Neural cell (in vitro differentiated cells): Measurements from ENCODE around the gene PTPRR.

Experiments
- CTCF ChIP-seq: fragments of 450-650 bp; IDR thresholded peaks from 2 replicates; pipeline ENCODE4 v1.5.1; 2014; ENCODE audit warnings: antibody characterized with exemption, mild to moderate bottlenecking, moderate library complexity; ENCODE audit not compliant: poor library complexity, severe bottlenecking
- EP300 ChIP-seq: fragments of 450-650 bp; conservative IDR thresholded peaks from 2 replicates; pipeline ENCODE4 v1.6.1; 2014; ENCODE audit warnings: antibody characterized with exemption, mild to moderate bottlenecking, moderate library complexity; ENCODE audit not compliant: poor library complexity, severe bottlenecking

- TF ChIP-seq EP300 (no peak), CTCF (no peak)
These were observed 34.9 kb upstream of the PTPRR start for GRCh38 chr12:70955415-70955814.
